ENCODE results near the gene ZNF215.
"Not testable (repeated sequence)": the region's sequence is repeated elsewhere in the genome, so short reads cannot be mapped to it uniquely, and the experiment has no call there.

Gene ZNF215

DNA sequence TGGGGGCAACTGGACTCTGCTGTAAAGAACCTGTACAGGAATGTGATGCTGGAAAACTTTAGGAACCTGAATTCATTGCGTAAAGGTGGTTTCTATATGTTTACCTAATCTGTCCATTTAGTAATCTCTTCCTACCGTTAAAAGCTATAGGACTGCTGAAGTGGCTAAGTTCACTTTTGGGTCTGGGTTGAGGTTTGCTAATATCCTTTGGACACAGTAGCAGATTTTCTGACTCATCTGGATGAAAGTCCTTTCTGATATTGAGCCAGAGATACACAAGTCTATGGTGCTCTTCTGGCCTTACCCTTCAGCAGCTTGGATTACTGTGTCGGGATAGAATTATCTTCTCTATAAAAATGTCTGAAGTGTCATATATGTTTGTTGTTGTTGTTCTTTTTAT lies 16.9 kb downstream of the ZNF215 start:
- no peak for TF ChIP-seq EZH2phosphoT487 (IDR thresholded peaks at IDR 0.05; ENCODE audit: borderline replicate concordance)
- TF ChIP-seq, protein P1, sequence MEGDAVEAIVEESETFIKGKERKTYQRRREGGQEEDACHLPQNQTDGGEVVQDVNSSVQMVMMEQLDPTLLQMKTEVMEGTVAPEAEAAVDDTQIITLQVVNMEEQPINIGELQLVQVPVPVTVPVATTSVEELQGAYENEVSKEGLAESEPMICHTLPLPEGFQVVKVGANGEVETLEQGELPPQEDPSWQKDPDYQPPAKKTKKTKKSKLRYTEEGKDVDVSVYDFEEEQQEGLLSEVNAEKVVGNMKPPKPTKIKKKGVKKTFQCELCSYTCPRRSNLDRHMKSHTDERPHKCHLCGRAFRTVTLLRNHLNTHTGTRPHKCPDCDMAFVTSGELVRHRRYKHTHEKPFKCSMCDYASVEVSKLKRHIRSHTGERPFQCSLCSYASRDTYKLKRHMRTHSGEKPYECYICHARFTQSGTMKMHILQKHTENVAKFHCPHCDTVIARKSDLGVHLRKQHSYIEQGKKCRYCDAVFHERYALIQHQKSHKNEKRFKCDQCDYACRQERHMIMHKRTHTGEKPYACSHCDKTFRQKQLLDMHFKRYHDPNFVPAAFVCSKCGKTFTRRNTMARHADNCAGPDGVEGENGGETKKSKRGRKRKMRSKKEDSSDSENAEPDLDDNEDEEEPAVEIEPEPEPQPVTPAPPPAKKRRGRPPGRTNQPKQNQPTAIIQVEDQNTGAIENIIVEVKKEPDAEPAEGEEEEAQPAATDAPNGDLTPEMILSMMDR (conservative IDR thresholded peaks at IDR 0.05; ENCODE audit: low read length) = no peak
- peaks cover 14% of the 10 kb centered on the region; the same call in 1 of the 2 replicates for H3K36me3 ChIP-seq (ENCODE audit: insufficient read depth, low read length)
- H3K4me2 ChIP-seq (ENCODE audit: low read depth, low read length, poor library complexity, severe bottlenecking) = no peak overlapping the region
- H3K9ac ChIP-seq (ENCODE audit: low read depth, low read length, poor library complexity, severe bottlenecking) = no peak overlapping the region
- no peaks in the 10 kb centered on the region for H3K9me3 ChIP-seq (ENCODE audit: insufficient read depth, low read depth, low read length)
- no peak overlapping the region for H2AFZ ChIP-seq (ENCODE audit: low read length)
- H3K27me3 ChIP-seq (ENCODE audit: insufficient read depth, low read length, poor library complexity, severe bottlenecking) = no peaks in the 10 kb centered on the region
- no peaks in the 10 kb centered on the region for H3K4me1 ChIP-seq (ENCODE audit: insufficient read depth, low read length, poor library complexity, severe bottlenecking)
- no peak overlapping the region for H3K4me3 ChIP-seq (ENCODE audit: low read length, poor library complexity, severe bottlenecking)
- H3K9me2 ChIP-seq (replicated peaks; ENCODE audit: low read depth, low read length) = no peaks in the 10 kb centered on the region
- H3F3A ChIP-seq (ENCODE audit: low read depth) = no peaks in the 10 kb centered on the region
- H4K20me1 ChIP-seq (ENCODE audit: insufficient read depth, low read length, poor library complexity, severe bottlenecking) = no peaks in the 10 kb centered on the region
- H3K79me2 ChIP-seq (ENCODE audit: insufficient read depth, low read length) = no peaks in the 10 kb centered on the region

DNA sequence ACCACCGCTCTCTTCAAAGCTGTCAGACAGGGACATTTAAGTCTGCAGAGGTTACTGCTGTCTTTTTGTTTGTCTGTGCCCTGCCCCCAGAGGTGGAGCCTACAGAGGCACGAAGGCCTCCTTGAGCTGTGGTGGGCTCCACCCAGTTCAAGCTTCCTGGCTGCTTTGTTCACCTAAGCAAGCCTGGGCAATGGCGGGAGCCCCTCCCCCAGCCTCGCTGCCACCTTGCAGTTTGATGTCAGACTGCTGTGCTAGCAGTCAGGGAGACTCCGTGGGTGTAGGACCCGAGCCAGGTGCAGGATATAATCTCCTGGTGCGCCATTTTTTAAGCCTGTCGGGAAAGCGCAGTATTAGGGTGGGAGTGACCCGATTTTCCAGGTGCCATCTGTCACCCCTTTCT lies 28.0 kb downstream of the ZNF215 start:
- H3K4me2 ChIP-seq (ENCODE audit: low read depth, low read length, poor library complexity, severe bottlenecking); H3K27me3 ChIP-seq (ENCODE audit: insufficient read depth, low read length, poor library complexity, severe bottlenecking); H3K4me1 ChIP-seq (ENCODE audit: insufficient read depth, low read length, poor library complexity, severe bottlenecking); H3K9me3 ChIP-seq (ENCODE audit: insufficient read depth, low read depth, low read length); H4K20me1 ChIP-seq (ENCODE audit: insufficient read depth, low read length, poor library complexity, severe bottlenecking); H3K79me2 ChIP-seq (ENCODE audit: insufficient read depth, low read length); H2AFZ ChIP-seq (ENCODE audit: low read length); H3K9me2 ChIP-seq (replicated peaks; ENCODE audit: low read depth, low read length); H3K36me3 ChIP-seq (ENCODE audit: insufficient read depth, low read length); H3F3A ChIP-seq (ENCODE audit: low read depth); H3K9ac ChIP-seq (ENCODE audit: low read depth, low read length, poor library complexity, severe bottlenecking); H3K4me3 ChIP-seq (ENCODE audit: low read length, poor library complexity, severe bottlenecking): not testable (repeated sequence)

DNA sequence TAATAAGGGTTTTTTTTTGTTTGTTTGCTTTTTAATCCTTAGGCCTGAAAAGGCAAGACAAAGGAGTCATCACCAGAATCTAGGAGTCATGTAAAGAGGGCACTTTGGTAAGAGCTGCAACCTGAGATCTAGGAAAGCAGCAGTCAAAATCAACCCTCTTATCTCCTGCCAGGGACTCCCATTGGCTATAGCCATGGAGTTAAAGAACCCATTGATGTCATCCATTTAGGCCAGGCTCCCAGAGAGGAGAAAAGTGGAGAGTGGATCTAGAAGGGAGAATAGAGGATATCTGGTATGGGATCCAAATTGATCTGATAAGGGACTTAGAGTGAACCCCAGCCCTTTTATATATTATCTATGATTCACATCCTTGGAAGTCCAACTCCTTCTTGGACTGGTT lies 35.9 kb downstream of the ZNF215 start:
- H3F3A ChIP-seq (ENCODE audit: low read depth) = no peaks in the 10 kb centered on the region
- no peaks in the 10 kb centered on the region for H3K4me1 ChIP-seq (ENCODE audit: insufficient read depth, low read length, poor library complexity, severe bottlenecking)
- TF ChIP-seq, protein P1 (conservative IDR thresholded peaks at IDR 0.05; ENCODE audit: low read length) = no peak
- no peak for TF ChIP-seq EZH2phosphoT487 (IDR thresholded peaks at IDR 0.05; ENCODE audit: borderline replicate concordance)
- no peaks in the 10 kb centered on the region for H3K27me3 ChIP-seq (ENCODE audit: insufficient read depth, low read length, poor library complexity, severe bottlenecking)
- no peaks in the 10 kb centered on the region for H4K20me1 ChIP-seq (ENCODE audit: insufficient read depth, low read length, poor library complexity, severe bottlenecking)
- no peak overlapping the region for H3K4me3 ChIP-seq (ENCODE audit: low read length, poor library complexity, severe bottlenecking)
- H2AFZ ChIP-seq (ENCODE audit: low read length) = no peak overlapping the region
- no peaks in the 10 kb centered on the region for H3K79me2 ChIP-seq (ENCODE audit: insufficient read depth, low read length)
- no peaks in the 10 kb centered on the region; the same call in 1 of the 2 replicates for H3K36me3 ChIP-seq (ENCODE audit: insufficient read depth, low read length)
- H3K4me2 ChIP-seq (ENCODE audit: low read depth, low read length, poor library complexity, severe bottlenecking) = no peak overlapping the region
- no peak overlapping the region for H3K9ac ChIP-seq (ENCODE audit: low read depth, low read length, poor library complexity, severe bottlenecking)
- no peaks in the 10 kb centered on the region for H3K9me2 ChIP-seq (replicated peaks; ENCODE audit: low read depth, low read length)
- H3K9me3 ChIP-seq (ENCODE audit: insufficient read depth, low read depth, low read length) = no peaks in the 10 kb centered on the region

DNA sequence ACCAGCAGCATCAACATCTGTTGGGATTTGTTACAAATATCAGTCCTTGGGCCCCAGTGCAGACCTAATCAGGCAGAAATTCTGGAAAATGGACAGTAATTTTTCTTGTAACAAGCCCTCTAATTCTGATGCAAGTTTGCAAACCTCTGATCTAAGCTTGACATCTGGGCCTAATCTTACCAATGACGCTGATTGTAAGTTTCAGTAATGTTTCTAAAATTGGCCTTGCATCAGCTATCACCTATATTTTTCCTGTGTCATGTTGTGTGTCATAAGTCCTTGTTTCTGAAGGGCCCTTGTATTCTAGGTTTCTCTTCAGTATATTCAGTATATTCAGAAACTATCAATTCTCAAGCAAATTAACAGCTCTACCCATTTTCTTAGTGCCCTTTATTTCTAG lies 36.4 kb downstream of the ZNF215 start:
- TF ChIP-seq EZH2phosphoT487 (IDR thresholded peaks at IDR 0.05; ENCODE audit: borderline replicate concordance) = no peak
- TF ChIP-seq, protein P1 (conservative IDR thresholded peaks at IDR 0.05; ENCODE audit: low read length) = no peak
- no peaks in the 10 kb centered on the region for H3K36me3 ChIP-seq (ENCODE audit: insufficient read depth, low read length)
- H3K9me2 ChIP-seq (replicated peaks; ENCODE audit: low read depth, low read length) = no peaks in the 10 kb centered on the region
- no peak overlapping the region for H3K9ac ChIP-seq (ENCODE audit: low read depth, low read length, poor library complexity, severe bottlenecking)
- H3K79me2 ChIP-seq (ENCODE audit: insufficient read depth, low read length) = no peaks in the 10 kb centered on the region
- no peaks in the 10 kb centered on the region for H4K20me1 ChIP-seq (ENCODE audit: insufficient read depth, low read length, poor library complexity, severe bottlenecking)
- H3F3A ChIP-seq (ENCODE audit: low read depth) = no peaks in the 10 kb centered on the region
- H3K27me3 ChIP-seq (ENCODE audit: insufficient read depth, low read length, poor library complexity, severe bottlenecking) = no peaks in the 10 kb centered on the region
- H3K4me3 ChIP-seq (ENCODE audit: low read length, poor library complexity, severe bottlenecking) = no peak overlapping the region
- H3K4me2 ChIP-seq (ENCODE audit: low read depth, low read length, poor library complexity, severe bottlenecking) = no peak overlapping the region
- no peaks in the 10 kb centered on the region for H3K4me1 ChIP-seq (ENCODE audit: insufficient read depth, low read length, poor library complexity, severe bottlenecking)
- no peaks in the 10 kb centered on the region for H3K9me3 ChIP-seq (ENCODE audit: insufficient read depth, low read depth, low read length)
- H2AFZ ChIP-seq (ENCODE audit: low read length) = no peak overlapping the region

All from Loucy (cell line).